Measurements from ENCODE around the gene C6orf47.
A peak's percentile ranks its signal among the peaks of the same experiment; 100 is the strongest.

Gene C6orf47

DNA sequence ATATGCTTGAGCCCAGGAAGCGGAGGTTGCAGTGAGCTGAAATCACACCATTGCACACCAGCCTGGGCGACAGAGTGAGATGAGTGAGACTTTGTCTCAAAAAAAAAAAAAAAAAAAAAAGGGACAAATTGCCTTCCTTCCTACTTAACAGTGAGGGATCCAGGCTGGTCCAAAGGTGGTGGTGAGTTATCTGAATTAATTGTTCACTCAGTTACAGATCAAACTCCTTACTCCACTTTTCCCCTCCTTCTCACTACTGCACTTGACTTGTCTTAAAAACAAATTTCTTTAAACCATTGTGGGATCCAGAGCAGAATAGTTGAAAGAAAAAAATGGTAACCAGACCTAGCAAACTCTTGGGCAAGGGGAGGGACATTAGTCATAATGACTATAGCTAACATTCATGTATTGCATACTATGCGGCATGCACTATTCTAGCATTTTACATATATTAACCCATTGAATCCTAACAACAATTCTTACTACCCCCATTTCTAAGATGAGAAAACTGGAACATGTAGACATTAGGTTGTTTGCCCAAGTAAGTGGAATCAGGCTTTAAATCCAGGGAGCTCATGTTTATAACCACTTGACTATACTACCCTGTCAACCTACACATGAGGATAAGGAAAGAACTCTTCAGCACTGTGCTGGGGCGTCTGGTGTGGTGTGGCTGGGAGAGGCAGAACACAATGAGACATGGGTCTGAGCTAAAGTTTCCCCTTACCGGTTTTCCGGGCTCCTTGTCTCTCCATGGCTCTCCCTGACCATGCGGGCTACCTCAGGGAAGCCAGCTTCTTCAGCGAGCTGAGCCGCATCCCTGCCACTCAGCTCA, 2.8 kb upstream of the C6orf47 start:
- TF ChIP-seq, protein P1, sequence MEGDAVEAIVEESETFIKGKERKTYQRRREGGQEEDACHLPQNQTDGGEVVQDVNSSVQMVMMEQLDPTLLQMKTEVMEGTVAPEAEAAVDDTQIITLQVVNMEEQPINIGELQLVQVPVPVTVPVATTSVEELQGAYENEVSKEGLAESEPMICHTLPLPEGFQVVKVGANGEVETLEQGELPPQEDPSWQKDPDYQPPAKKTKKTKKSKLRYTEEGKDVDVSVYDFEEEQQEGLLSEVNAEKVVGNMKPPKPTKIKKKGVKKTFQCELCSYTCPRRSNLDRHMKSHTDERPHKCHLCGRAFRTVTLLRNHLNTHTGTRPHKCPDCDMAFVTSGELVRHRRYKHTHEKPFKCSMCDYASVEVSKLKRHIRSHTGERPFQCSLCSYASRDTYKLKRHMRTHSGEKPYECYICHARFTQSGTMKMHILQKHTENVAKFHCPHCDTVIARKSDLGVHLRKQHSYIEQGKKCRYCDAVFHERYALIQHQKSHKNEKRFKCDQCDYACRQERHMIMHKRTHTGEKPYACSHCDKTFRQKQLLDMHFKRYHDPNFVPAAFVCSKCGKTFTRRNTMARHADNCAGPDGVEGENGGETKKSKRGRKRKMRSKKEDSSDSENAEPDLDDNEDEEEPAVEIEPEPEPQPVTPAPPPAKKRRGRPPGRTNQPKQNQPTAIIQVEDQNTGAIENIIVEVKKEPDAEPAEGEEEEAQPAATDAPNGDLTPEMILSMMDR (IDR thresholded peaks at IDR 0.05; ENCODE audit: borderline replicate concordance, insufficient read depth, low read depth, low read length): no peak
- no peak overlapping the region for H3K4me3 ChIP-seq (ENCODE audit: low read depth, low read length)

DNA sequence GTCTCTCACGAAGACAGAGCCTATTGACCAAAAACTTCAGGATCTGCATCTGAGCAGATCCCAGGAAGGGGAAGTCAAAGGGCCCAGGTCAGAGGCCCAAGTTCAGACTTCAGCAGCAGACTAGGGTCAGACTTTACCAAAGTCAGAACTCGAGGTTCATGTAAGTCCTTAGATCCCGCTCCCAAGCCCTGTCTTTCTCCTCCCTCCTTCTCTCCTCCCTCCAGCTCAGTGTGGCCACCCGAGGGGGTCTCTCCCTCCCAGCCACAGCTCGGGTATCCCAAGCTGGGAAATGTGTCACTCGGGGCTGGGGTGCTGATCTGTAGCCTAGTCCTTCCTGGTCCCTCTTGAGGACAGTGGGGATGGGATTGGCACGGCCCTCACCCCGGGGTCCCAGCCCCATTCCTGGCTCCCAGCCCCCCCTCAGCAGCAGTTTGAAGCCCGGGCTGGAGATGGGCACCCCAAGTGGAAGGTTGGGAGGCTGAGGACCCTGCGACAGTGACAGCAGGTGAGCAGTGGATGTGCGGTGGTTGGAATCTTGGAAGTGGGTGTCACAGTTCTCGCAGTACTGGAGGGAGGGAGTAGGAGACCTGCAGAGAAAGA, 1.6 kb upstream of the C6orf47 start:
- no peak overlapping the region for H3K4me3 ChIP-seq (ENCODE audit: low read depth, low read length)
- TF ChIP-seq, protein P1 (IDR thresholded peaks at IDR 0.05; ENCODE audit: borderline replicate concordance, insufficient read depth, low read depth, low read length): no peak

DNA sequence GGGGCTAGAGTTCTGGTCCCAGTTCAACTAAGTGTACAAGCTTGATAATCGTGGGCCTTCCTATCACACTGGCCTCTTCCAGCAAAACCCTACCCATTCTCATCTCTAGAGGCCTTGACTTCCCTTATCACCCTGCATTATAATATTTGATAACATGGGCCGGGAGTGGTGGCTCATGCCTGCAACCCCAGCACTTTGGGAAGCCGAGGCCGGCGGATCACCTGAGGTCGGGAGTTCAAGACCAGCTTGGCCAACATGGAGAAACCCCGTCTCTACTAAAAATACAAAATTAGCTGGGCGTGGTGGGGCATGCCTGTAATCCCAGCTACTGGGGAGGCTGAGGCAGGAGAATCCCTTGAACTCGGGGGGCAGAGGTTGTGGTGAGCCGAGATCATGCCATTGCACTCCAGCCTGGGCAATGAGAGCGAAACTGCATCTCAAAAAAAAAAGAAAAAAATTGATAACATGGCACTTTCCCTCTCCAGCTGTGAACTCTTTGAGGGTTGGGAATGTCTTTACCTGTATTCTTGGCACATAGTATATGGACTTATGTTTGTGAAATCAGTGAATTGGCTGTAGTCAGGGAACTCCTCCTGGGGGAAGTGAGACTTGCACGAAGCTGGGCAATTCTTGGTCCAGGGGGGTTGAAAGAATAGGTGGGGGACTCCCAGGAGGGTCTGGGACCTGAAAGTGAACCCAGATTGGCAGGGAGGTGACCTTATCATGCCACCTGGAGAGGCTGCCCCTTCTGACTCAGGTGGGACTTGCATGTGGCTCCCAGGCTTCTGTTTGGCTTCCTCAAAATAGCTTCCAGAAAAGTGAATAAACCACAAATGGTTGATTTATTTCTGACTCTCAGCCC, 915 bp upstream of the C6orf47 start:
- H3K4me3 ChIP-seq (ENCODE audit: low read depth, low read length): no peak overlapping the region
- TF ChIP-seq, protein P1 (IDR thresholded peaks at IDR 0.05; ENCODE audit: borderline replicate concordance, insufficient read depth, low read depth, low read length): no peak

DNA sequence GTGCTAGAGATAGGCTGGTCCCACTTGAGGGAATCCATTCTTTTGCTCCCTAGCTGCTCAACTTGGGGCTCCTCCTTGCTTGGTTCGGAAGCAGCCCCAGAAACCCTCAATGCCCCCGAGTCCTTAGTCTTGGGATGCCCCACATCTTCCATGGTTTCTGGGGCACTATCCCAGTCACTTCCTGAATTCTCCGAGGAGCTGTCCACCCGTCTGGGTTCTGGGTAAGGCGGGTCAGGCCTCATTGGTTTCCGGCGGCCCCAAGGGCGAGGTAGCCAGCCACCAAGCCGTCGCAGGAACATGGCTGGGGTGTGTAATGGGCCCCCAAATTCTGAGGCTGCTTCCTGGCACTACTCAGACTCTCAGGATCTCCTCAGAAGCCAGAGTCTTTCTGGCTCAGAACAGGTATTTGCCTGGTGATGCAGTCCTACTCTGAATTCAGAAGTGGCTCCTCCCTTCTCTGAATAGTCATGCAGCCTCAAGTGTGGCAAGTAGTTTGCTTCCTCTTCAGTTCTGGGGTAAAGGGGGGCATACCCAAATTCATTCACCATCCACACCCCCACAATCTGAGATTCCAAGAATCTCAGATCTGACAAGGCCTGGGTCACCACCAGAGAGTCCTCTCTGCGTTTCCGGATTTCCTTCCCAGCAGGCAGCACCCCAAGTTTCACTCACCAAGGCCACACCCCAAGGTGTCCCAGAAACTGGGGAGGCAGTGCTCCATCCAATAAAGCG, 763 bp downstream of the C6orf47 start:
- TF ChIP-seq, protein P1 (IDR thresholded peaks at IDR 0.05; ENCODE audit: borderline replicate concordance, insufficient read depth, low read depth, low read length): no peak

DNA sequence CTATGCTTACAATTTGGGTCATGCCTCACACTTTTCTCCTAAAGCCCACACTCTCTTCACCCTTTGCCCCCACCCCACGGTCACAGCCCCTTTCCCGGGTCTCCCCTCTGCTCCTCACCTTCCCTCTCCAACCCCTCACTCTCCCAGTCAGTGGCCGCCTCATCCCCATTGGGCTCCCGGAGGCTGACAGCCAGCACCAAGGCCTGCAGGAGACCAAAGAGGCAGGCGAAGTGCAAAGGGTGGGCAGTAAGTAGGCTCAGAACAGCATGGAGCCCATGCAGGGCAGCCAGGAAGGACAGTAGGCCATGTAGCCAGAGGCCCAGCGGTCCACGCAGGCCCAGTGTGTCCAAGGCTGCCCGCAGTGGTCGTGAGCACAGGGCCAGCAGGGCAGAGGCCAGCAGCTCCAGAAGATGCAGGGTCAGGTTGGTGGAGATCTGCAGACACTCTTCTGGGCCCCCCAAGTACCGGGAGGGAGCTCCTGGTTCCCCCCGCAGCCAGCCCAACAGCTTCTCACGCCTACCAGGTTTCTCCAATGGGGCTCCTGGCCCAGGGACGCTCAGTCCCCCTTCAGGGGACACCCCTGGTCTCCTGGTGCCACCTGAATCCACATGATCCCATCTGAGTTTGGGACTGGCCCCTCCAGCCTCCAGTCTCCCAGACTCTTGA, 1.5 kb downstream of the C6orf47 start:
- peak overlapping the region; percentile 61 for H3K4me3 ChIP-seq (ENCODE audit: low read depth, low read length)
- TF ChIP-seq, protein P1 (IDR thresholded peaks at IDR 0.05; ENCODE audit: borderline replicate concordance, insufficient read depth, low read depth, low read length): no peak

More for the DNA sequence above, 763 bp downstream of the C6orf47 start:
- peak overlapping the region; percentile 61 for H3K4me3 ChIP-seq (ENCODE audit: low read depth, low read length)

DNA sequence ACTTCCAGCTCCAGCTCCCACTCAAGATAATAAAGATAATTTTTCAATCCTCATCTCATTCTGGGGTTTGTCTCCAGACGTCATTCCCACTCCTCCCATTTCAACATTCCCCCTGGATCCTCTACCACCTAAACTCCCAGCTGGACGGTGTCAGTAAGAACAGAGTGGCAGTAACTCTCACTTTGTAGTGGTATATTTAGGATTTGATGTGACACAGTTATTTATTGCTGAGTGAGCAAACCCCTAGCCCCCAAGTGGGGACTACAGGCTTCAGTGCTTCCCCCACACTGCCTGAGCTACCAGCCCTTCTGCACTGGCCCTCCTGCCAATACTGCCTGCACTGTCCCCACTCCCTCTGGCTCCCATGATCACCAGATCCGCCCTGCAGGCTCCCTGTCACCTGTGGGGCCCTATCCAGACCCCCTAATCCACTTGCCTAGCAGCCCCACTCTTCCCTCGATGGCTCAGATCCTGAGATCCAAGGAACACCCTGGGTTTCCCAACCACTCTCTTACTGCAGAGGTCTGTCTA, 2.4 kb downstream of the C6orf47 start:
- H3K4me3 ChIP-seq (ENCODE audit: low read depth, low read length): no peak overlapping the region
- TF ChIP-seq, protein P1 (IDR thresholded peaks at IDR 0.05; ENCODE audit: borderline replicate concordance, insufficient read depth, low read depth, low read length): no peak

All from GM12875 (cell line).